HG03159 (cell line): ENCODE results near the gene PNPLA2.

ENCODE experiments used
- ATAC-seq: cut with Tn5 transposase; IDR thresholded peaks from one replicate; pipeline ENCODE4 v1.9.1; 2021; ENCODE audit warnings: mild to moderate bottlenecking, moderate library complexity; ENCODE audit not compliant: unreplicated experiment

PNPLA2 gene

GRCh38 chr11:815675-816432, 2.9 kb upstream of the PNPLA2 start:
- ATAC-seq: no peak

- ATAC-seq: no peak
These were observed 2.3 kb upstream of the PNPLA2 start for GRCh38 chr11:816433-816779.

- ATAC-seq: peak; percentile 54
These were observed 616 bp downstream of the PNPLA2 start for GRCh38 chr11:819129-819931.

- peak; percentile 60 for ATAC-seq
These were observed 1.4 kb downstream of the PNPLA2 start for GRCh38 chr11:819943-820649.

GRCh38 chr11:820655-821511, 2.2 kb downstream of the PNPLA2 start:
- ATAC-seq: no peak

- ATAC-seq: no peak
These were observed 3.0 kb downstream of the PNPLA2 start for GRCh38 chr11:821512-822371.

- no peak for ATAC-seq
These were observed 5.0 kb downstream of the PNPLA2 start for GRCh38 chr11:823441-824291.

GRCh38 chr11:824292-824880, 5.7 kb downstream of the PNPLA2 start:
- no peak for ATAC-seq

GRCh38 chr11:824942-825341, 6.2 kb downstream of the PNPLA2 start:
- ATAC-seq: no peak

- ATAC-seq: no peak
These were observed 6.9 kb downstream of the PNPLA2 start for GRCh38 chr11:825366-826226.

GRCh38 chr11:826227-826621, 7.5 kb downstream of the PNPLA2 start:
- no peak for ATAC-seq

GRCh38 chr11:826836-827145, 8.1 kb downstream of the PNPLA2 start:
- ATAC-seq: no peak

GRCh38 chr11:827146-827896, 8.6 kb downstream of the PNPLA2 start:
- no peak for ATAC-seq

GRCh38 chr11:827897-828192, 9.1 kb downstream of the PNPLA2 start, which contains the start of gene CRACR2B:
TSS of gene CRACR2B (plus strand) at chr11:827919. CDS start at chr11:828608, 689 bp downstream.
- no peak for ATAC-seq

GRCh38 chr11:828506-829175, 9.9 kb downstream of the PNPLA2 start:
- ATAC-seq: no peak

GRCh38 chr11:829176-829846, 10.6 kb downstream of the PNPLA2 start:
- no peak for ATAC-seq
